ENCODE measurements around the gene TBC1D2. TPM values are rescaled to one million over a fixed set of nuclear protein-coding genes. Genes with fewer than 3 reads are reported as not detected.

The TBC1D2 gene
- total and polyA plus RNA-seq, 4 donors = 2.8 to 5.1 (median 3.7) TPM

GRCh38 chr9:98276907-98277469 is 21.5 kb upstream of the TBC1D2 start:
- H3K36me3 ChIP-seq (ENCODE audit: control insufficient read depth in 4 of 4, insufficient read depth in 3 of 4, low read depth in 1 of 4, low read length in 3 of 4) = no peaks in the 10 kb centered on the region
- no peaks in the 10 kb centered on the region for H3K27me3 ChIP-seq (ENCODE audit: control insufficient read depth in 4 of 4, insufficient read depth in 4 of 4, low read length in 3 of 4)
- no peak overlapping the region for H3K4me3 ChIP-seq (ENCODE audit: low read depth in 1 of 3, low read length in 3 of 3)
- no peak overlapping the region for H3K27ac ChIP-seq (ENCODE audit: low read depth in 1 of 2, low read length in 2 of 2)
- no peak overlapping the region for H3K9ac ChIP-seq (ENCODE audit: low read depth in 1 of 2, low read length in 2 of 2)
- TF ChIP-seq NR2F2 (IDR thresholded peaks at IDR 0.05) (no peak), HNF4G (IDR thresholded peaks at IDR 0.05) (no peak), JUND (IDR thresholded peaks at IDR 0.05) (no peak), YY1 (IDR thresholded peaks at IDR 0.05) (no peak), REST (IDR thresholded peaks at IDR 0.05) (no peak), GABPA (IDR thresholded peaks at IDR 0.05 in 1 of 2, conservative IDR thresholded peaks at IDR 0.05 in 1 of 2) (no peak), RXRA (IDR thresholded peaks at IDR 0.05) (no peak), SP1 (IDR thresholded peaks at IDR 0.05) (no peak), HNF4A (conservative IDR thresholded peaks at IDR 0.05) (no peak), MAX (IDR thresholded peaks at IDR 0.05) (no peak), ATF3 (IDR thresholded peaks at IDR 0.05) (no peak), ZBTB33 (IDR thresholded peaks at IDR 0.05) (no peak), FOXA2 (IDR thresholded peaks at IDR 0.05) (no peak), TAF1 (conservative IDR thresholded peaks at IDR 0.05) (no peak)
- 73% methylated on average over 10 of the region's 10 CpGs for WGBS
- H3K9me3 ChIP-seq (ENCODE audit: control insufficient read depth in 4 of 4, low read length in 3 of 4) = no peaks in the 10 kb centered on the region
- no peaks in the 10 kb centered on the region for H3K4me1 ChIP-seq (ENCODE audit: control insufficient read depth in 4 of 4, insufficient read depth in 4 of 4, low read length in 3 of 4)
- DNase-seq (ENCODE audit: low spot score) = no peak

GRCh38 chr9:98275159-98275558 is 19.7 kb upstream of the TBC1D2 start:
- no peak for TF ChIP-seq FOXA1 (IDR thresholded peaks at IDR 0.05)
- TF ChIP-seq CTCF (IDR thresholded peaks at IDR 0.05; ENCODE audit: low read depth, low read length, missing input control) = no peak
- TF ChIP-seq JUND (IDR thresholded peaks at IDR 0.05) = no peak
- no peak for TF ChIP-seq GABPA (IDR thresholded peaks at IDR 0.05 in 1 of 2, conservative IDR thresholded peaks at IDR 0.05 in 1 of 2)
- TF ChIP-seq HNF4G (IDR thresholded peaks at IDR 0.05) = no peak
- no peak for TF ChIP-seq REST (IDR thresholded peaks at IDR 0.05)
- no peak for TF ChIP-seq ATF3 (IDR thresholded peaks at IDR 0.05)
- no peak for TF ChIP-seq RXRA (IDR thresholded peaks at IDR 0.05)
- Histone ChIP-seq H3K27ac (ENCODE audit: low read depth in 1 of 2, low read length in 2 of 2) (no peak overlapping the region), H3K9ac (ENCODE audit: low read depth in 1 of 2, low read length in 2 of 2) (no peak overlapping the region), H3K27me3 (ENCODE audit: control insufficient read depth in 4 of 4, insufficient read depth in 4 of 4, low read length in 3 of 4) (no peaks in the 10 kb centered on the region), H3K36me3 (ENCODE audit: control insufficient read depth in 4 of 4, insufficient read depth in 3 of 4, low read depth in 1 of 4, low read length in 3 of 4) (no peaks in the 10 kb centered on the region), H3K4me3 (ENCODE audit: low read depth in 1 of 3, low read length in 3 of 3) (no peak overlapping the region), H3K4me1 (ENCODE audit: control insufficient read depth in 4 of 4, insufficient read depth in 4 of 4, low read length in 3 of 4) (no peaks in the 10 kb centered on the region), H3K9me3 (ENCODE audit: control insufficient read depth in 4 of 4, low read length in 3 of 4) (no peaks in the 10 kb centered on the region)
- WGBS = 96% methylated on average over 2 of the region's 2 CpGs
- no peak for DNase-seq (ENCODE audit: low spot score)

All from liver (tissue), 9 donors.